Caco-2 (cell line): ENCODE data around the gene PTPN22. TPM values are rescaled to one million over a fixed set of nuclear protein-coding genes. Genes with fewer than 3 reads are reported as not detected.

ENCODE experiments used
- BruUV-seq: library from RNA; stranded (reverse); fragments of 400-500 nt; replicated peaks from 2 replicates; lab custom pipeline; 2021; lab: Mats Ljungman, UMichigan
- CTCF ChIA-PET: fragments of 300-600 bp; sonication (Branson Sonifier 250); formaldehyde crosslinking; loops from one replicate; lab custom pipeline; 2022; ENCODE audit warnings: antibody characterized with exemption; lab: Charles Lee
- POLR2A ChIA-PET: fragments of 300-600 bp; sonication (Branson Sonifier 250); formaldehyde crosslinking; loops from one replicate; lab custom pipeline; 2022; ENCODE audit warnings: antibody characterized with exemption; lab: Charles Lee
- DNase-seq, 2 experiments: peaks; one replicate each; pipeline versions ENCODE4 v3.0.0 to v3.0.0-alpha.2; 2020 to 2022
- H3K27me3 ChIP-seq: replicated peaks from 2 replicates; pipeline ENCODE4 v1.6.0; 2011; ENCODE audit warnings: low read length; ENCODE audit not compliant: control insufficient read depth, insufficient read depth
- H3K36me3 ChIP-seq: 2 replicates; pipeline ENCODE4 v1.5.1; 2011; ENCODE audit warnings: low read length; ENCODE audit not compliant: control insufficient read depth, insufficient read depth
- H3K4me1 ChIP-seq: fragments of 250-450 bp; sonication (Bioruptor Pico); 2 replicates; pipeline ENCODE4 v1.5.1; 2020; ENCODE audit warnings: mild to moderate bottlenecking
- H3K4me3 ChIP-seq: 2 replicates; pipeline ENCODE4 v1.5.1; 2011; ENCODE audit warnings: low read depth, mild to moderate bottlenecking, control low read depth, low read length
- H3K9me3 ChIP-seq: fragments of 250-450 bp; sonication (Bioruptor Pico); 2 replicates; pipeline ENCODE4 v1.5.1; 2020; ENCODE audit warnings: mild to moderate bottlenecking, moderate library complexity
- H3K27ac Mint-ChIP-seq: one replicate; pipeline ENCODE4 v1.8.0; 2022; ENCODE audit warnings: mixed read lengths; ENCODE audit not compliant: unreplicated experiment
- H3K27me3 Mint-ChIP-seq: one replicate; pipeline ENCODE4 v1.8.0; 2022; ENCODE audit warnings: mixed read lengths; ENCODE audit not compliant: insufficient read depth, unreplicated experiment
- H3K36me3 Mint-ChIP-seq: one replicate; pipeline ENCODE4 v1.8.0; 2022; ENCODE audit warnings: mild to moderate bottlenecking, mixed read lengths; ENCODE audit not compliant: insufficient read depth, unreplicated experiment
- H3K4me1 Mint-ChIP-seq: one replicate; pipeline ENCODE4 v1.8.0; 2022; ENCODE audit warnings: low read depth, mixed read lengths; ENCODE audit not compliant: unreplicated experiment
- H3K4me3 Mint-ChIP-seq: one replicate; pipeline ENCODE4 v1.8.0; 2022; ENCODE audit warnings: mild to moderate bottlenecking, moderate library complexity, mixed read lengths; ENCODE audit not compliant: unreplicated experiment
- H3K9me3 Mint-ChIP-seq: one replicate; pipeline ENCODE4 v1.8.0; 2022; ENCODE audit warnings: mixed read lengths; ENCODE audit not compliant: unreplicated experiment
- CTCF ChIP-seq, 2 experiments: fragments of 200-600 bp in 1 of 2; IDR thresholded peaks; 1 replicate in 1 of 2; 2 replicates in 1 of 2; pipeline versions ENCODE4 v1.5.1 to v1.8.0; 2011 to 2022; ENCODE audit warnings: antibody characterized with exemption in 1 of 2, control low read depth in 1 of 2, inconsistent platforms in 1 of 2, low read depth in 1 of 2, low read length in 1 of 2, mild to moderate bottlenecking in 1 of 2, moderate library complexity in 1 of 2; ENCODE audit not compliant: insufficient read depth in 1 of 2, severe bottlenecking in 1 of 2, unreplicated experiment in 1 of 2
- intact Hi-C: fragments of 100-400 bp; cut with micrococcal nuclease; formaldehyde crosslinking; loops from one replicate; pipeline ENCODE4 v1.10.0; 2022; ENCODE audit not compliant: unreplicated experiment
- total RNA-seq: library from RNA; stranded (reverse); gene quantifications from 2 replicates; pipeline ENCODE4 v1.2.3, GENCODE V29; 2022

The PTPN22 gene
- total RNA-seq, 1 experiment from 2014 or later = not detected

GRCh38 chr1:113875714-113876113 is 4.2 kb upstream of the PTPN22 start:
- BruUV-seq = no TSS peak
- H3K9me3 ChIP-seq = no peaks in the 10 kb centered on the region
- no peak overlapping the region for H3K4me3 Mint-ChIP-seq
- no peak for DNase-seq
- H3K36me3 ChIP-seq = no peaks in the 10 kb centered on the region
- POLR2A ChIA-PET = no interaction called here
- H3K4me3 ChIP-seq = no peak overlapping the region
- CTCF ChIA-PET = no interaction called here
- no peak overlapping the region for H3K27ac Mint-ChIP-seq
- H3K27me3 ChIP-seq = no peaks in the 10 kb centered on the region
- intact Hi-C loops = no loop called here
- no peaks in the 10 kb centered on the region for H3K9me3 Mint-ChIP-seq
- no peaks in the 10 kb centered on the region for H3K27me3 Mint-ChIP-seq
- no peaks in the 10 kb centered on the region for H3K36me3 Mint-ChIP-seq
- H3K4me1 ChIP-seq = no peaks in the 10 kb centered on the region
- no peaks in the 10 kb centered on the region for H3K4me1 Mint-ChIP-seq
- no peak for TF ChIP-seq CTCF (IDR thresholded peaks at IDR 0.05; ENCODE audit: insufficient read depth in 1 of 2, low read depth in 1 of 2, low read length in 1 of 2, severe bottlenecking in 1 of 2, unreplicated experiment in 1 of 2)

GRCh38 chr1:113874012-113874879 is 2.7 kb upstream of the PTPN22 start:
- BruUV-seq = no TSS peak
- Histone ChIP-seq H3K4me3 (no peak overlapping the region), H3K27me3 (no peaks in the 10 kb centered on the region), H3K9me3 (no peaks in the 10 kb centered on the region), H3K4me1 (no peaks in the 10 kb centered on the region), H3K36me3 (no peaks in the 10 kb centered on the region)
- CTCF ChIA-PET = no interaction called here
- Mint-ChIP-seq H3K27me3 (no peaks in the 10 kb centered on the region), H3K36me3 (no peaks in the 10 kb centered on the region), H3K4me3 (no peak overlapping the region), H3K9me3 (no peaks in the 10 kb centered on the region), H3K27ac (no peak overlapping the region), H3K4me1 (no peaks in the 10 kb centered on the region)
- TF ChIP-seq CTCF (IDR thresholded peaks at IDR 0.05; ENCODE audit: insufficient read depth in 1 of 2, low read depth in 1 of 2, low read length in 1 of 2, severe bottlenecking in 1 of 2, unreplicated experiment in 1 of 2) = peak in 1 of 2 experiments; percentile 21
- peak in 1 of 2 experiments; percentile 4 for DNase-seq
- intact Hi-C loops = no loop called here
- POLR2A ChIA-PET = no interaction called here

- Mint-ChIP-seq H3K4me3 (no peak overlapping the region), H3K27me3 (no peaks in the 10 kb centered on the region), H3K9me3 (no peaks in the 10 kb centered on the region), H3K27ac (no peak overlapping the region), H3K4me1 (no peaks in the 10 kb centered on the region), H3K36me3 (no peaks in the 10 kb centered on the region)
- Histone ChIP-seq H3K9me3 (no peaks in the 10 kb centered on the region), H3K27me3 (no peaks in the 10 kb centered on the region), H3K4me1 (no peaks in the 10 kb centered on the region), H3K36me3 (no peaks in the 10 kb centered on the region), H3K4me3 (no peak overlapping the region)
- ChIA-PET POLR2A (no interaction called here), CTCF (no interaction called here)
- intact Hi-C loops = no loop called here
- no peak for DNase-seq
- no peak for TF ChIP-seq CTCF (IDR thresholded peaks at IDR 0.05; ENCODE audit: insufficient read depth in 1 of 2, low read depth in 1 of 2, low read length in 1 of 2, severe bottlenecking in 1 of 2, unreplicated experiment in 1 of 2)
- no TSS peak for BruUV-seq
Measured at GRCh38 chr1:113872219-113872935, 865 bp upstream of the PTPN22 start.
